ENCODE measurements around the gene SV2B.

DNA sequence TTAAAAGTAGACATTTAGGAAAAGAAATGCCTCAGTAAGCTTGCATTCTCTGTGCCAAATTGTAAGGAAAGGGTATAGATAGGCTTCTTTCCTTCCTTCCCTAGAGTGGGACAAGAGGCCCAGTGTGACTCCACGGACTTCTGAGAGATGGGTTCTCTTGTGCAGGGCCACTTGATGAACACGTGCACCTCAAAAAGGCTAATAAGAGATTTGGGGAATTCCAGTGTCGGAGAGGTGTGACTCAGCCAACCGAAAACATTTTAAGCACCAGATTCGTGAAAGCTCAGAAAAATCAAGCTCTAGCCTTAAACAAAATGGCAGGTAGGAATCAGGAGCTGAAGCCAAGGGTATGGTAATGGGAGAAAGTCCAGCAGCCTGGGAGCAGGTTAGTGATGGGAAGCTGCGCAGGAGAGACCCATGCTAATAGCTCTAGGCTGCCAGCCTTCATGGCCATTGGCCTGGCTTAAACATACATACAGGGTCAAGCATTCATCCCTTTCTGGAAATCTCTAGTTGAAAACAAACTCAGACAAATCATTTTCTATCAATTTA, 56.2 kb downstream of the SV2B start:
- TF ChIP-seq, protein P1, sequence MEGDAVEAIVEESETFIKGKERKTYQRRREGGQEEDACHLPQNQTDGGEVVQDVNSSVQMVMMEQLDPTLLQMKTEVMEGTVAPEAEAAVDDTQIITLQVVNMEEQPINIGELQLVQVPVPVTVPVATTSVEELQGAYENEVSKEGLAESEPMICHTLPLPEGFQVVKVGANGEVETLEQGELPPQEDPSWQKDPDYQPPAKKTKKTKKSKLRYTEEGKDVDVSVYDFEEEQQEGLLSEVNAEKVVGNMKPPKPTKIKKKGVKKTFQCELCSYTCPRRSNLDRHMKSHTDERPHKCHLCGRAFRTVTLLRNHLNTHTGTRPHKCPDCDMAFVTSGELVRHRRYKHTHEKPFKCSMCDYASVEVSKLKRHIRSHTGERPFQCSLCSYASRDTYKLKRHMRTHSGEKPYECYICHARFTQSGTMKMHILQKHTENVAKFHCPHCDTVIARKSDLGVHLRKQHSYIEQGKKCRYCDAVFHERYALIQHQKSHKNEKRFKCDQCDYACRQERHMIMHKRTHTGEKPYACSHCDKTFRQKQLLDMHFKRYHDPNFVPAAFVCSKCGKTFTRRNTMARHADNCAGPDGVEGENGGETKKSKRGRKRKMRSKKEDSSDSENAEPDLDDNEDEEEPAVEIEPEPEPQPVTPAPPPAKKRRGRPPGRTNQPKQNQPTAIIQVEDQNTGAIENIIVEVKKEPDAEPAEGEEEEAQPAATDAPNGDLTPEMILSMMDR (conservative IDR thresholded peaks at IDR 0.05; ENCODE audit: low read depth in 2 of 2), result no peak
- TF ChIP-seq EZH2phosphoT487 (IDR thresholded peaks at IDR 0.05; ENCODE audit: unreplicated experiment) (no peak), NANOG (IDR thresholded peaks at IDR 0.05; ENCODE audit: borderline replicate concordance) (no peak), EZH2 (IDR thresholded peaks at IDR 0.05; ENCODE audit: low read depth, unreplicated experiment) (no peak), STAT1 (IDR thresholded peaks at IDR 0.05; ENCODE audit: unreplicated experiment) (no peak), ZNF114 (CRISPR knock-in tag; IDR thresholded peaks at IDR 0.05) (no peak), POLR2AphosphoS5 (IDR thresholded peaks at IDR 0.05; ENCODE audit: low read depth) (no peak)
- TF ChIP-seq, protein P2, sequence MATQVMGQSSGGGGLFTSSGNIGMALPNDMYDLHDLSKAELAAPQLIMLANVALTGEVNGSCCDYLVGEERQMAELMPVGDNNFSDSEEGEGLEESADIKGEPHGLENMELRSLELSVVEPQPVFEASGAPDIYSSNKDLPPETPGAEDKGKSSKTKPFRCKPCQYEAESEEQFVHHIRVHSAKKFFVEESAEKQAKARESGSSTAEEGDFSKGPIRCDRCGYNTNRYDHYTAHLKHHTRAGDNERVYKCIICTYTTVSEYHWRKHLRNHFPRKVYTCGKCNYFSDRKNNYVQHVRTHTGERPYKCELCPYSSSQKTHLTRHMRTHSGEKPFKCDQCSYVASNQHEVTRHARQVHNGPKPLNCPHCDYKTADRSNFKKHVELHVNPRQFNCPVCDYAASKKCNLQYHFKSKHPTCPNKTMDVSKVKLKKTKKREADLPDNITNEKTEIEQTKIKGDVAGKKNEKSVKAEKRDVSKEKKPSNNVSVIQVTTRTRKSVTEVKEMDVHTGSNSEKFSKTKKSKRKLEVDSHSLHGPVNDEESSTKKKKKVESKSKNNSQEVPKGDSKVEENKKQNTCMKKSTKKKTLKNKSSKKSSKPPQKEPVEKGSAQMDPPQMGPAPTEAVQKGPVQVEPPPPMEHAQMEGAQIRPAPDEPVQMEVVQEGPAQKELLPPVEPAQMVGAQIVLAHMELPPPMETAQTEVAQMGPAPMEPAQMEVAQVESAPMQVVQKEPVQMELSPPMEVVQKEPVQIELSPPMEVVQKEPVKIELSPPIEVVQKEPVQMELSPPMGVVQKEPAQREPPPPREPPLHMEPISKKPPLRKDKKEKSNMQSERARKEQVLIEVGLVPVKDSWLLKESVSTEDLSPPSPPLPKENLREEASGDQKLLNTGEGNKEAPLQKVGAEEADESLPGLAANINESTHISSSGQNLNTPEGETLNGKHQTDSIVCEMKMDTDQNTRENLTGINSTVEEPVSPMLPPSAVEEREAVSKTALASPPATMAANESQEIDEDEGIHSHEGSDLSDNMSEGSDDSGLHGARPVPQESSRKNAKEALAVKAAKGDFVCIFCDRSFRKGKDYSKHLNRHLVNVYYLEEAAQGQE (IDR thresholded peaks at IDR 0.05; ENCODE audit: unreplicated experiment), result no peak
